Epithelial cell of proximal tubule (primary cell): ENCODE measurements around the gene SNX4. TPM values are rescaled to one million over a fixed set of nuclear protein-coding genes. Genes with fewer than 3 reads are reported as not detected.
A peak's percentile ranks its signal among the peaks of the same experiment; 100 is the strongest.
"Not testable (repeated sequence)": the region's sequence is repeated elsewhere in the genome, so short reads cannot be mapped to it uniquely, and the experiment has no call there.

ENCODE experiments used
- DNase-seq: peaks from one replicate; pipeline ENCODE4 v3.0.0-alpha.2; 2011; ENCODE audit warnings: low read depth
- H3K4me3 ChIP-seq: 2 replicates; pipeline ENCODE4 v1.5.1; 2011; ENCODE audit warnings: low read depth, mild to moderate bottlenecking, low read length
- CTCF ChIP-seq: conservative IDR thresholded peaks from 2 replicates; pipeline ENCODE4 v1.5.1; 2012; ENCODE audit warnings: low read depth, mild to moderate bottlenecking, low read length
- total RNA-seq: library from RNA; depleted of rRNA; stranded (reverse); fragments of >200 nt; gene quantifications from 2 replicates; pipeline ENCODE4 v1.2.3, GENCODE V29; 2015

SNX4 gene
- 22.1 and 26.5 TPM in 2 replicates for total RNA-seq

DNA sequence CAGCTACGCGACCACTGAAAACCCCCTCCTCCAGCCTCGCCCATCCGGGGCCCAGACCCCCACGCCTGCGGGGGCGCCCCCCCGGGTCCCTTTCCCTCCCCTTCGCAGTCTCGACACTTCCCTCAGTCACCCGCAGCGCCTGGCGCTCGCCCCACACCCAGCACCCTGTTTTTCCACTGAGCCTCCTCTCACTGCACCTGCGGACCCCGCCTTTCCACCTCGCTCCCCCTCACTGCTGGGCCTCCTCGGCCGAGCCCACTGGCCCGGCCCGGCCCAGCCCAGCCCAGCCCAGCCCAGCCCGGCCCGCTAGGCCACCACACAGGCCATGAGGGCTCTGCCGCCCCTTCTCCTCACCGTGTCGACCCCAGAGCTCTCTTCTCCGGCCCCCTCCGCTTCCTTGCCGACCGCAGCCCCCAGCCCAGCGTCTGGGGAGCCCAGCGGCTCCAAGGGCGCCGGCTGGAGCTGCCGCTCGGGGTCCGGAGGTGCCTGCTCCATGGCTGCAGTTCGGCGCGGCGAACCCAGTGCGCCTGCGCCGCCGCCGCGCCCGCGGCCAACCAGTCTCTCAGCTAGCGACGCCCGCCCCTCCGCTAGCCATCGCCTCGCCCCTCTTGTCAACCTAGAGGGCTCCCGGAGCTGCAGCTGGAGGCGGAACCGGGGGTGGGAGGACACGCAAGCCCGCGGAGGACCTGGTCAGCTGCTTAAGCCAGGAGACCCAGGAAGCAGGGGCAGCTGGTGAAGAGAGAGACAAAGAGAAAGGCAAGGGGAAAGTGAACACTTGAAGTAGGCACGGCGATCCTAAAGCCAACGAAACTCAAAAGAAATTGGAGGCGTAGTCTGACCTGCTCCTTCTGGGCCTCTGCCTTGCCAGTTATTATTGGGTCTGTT is at the start of gene SNX4:
SNX4 (minus strand) TSS at position 525 of the 885 bp plus-strand sequence; CDS start at position 495, 30 bp downstream.
- peak; percentile 64 for DNase-seq
- peak within 1 kb of the TSS; percentile 84 for H3K4me3 ChIP-seq
- no peak for TF ChIP-seq CTCF

DNA sequence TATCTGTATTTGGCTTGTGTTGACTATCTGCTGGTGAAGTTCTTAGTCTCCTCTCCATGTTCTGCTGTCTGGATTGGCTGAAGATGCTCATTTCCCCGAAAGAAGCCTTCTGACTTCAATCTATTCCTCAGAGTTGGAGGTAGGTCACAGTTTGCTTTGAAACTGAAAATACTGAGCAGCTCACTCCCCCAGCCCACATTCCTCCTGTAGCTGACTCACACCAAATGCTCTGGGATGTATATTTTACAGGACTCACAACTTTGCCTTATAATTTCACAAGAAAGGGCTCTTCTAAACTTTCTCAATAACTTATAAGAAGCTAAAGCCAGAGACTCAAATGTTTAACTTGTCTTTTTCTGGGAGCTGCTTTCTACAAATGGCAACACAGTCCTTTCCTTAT is 36.3 kb upstream of the SNX4 start:
- no peak for TF ChIP-seq CTCF
- H3K4me3 ChIP-seq: no peak overlapping the region
- DNase-seq: no peak

GRCh38 chr3:125552401-125552800 is 32.4 kb upstream of the SNX4 start:
- no peak overlapping the region for H3K4me3 ChIP-seq
- TF ChIP-seq CTCF: no peak
- no peak for DNase-seq

DNA sequence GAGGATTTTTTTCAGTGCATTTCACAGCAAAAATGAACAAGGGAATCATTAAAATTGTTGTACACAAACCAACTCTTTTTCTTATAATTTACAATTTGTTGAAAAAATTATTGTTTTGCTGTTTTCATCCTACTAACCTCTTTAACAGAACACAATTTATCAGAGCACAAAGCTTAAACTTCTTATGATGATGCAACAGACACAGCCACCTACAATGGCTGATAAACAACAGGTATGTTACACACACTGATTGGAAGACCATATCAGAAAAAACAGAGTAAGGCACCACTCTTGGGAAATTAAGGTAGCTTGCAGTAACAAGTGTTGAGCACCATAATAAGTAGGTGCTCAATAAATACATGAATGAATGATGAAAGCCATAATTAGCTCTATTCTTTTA is 8.9 kb upstream of the SNX4 start:
- H3K4me3 ChIP-seq: no peak overlapping the region
- no peak for TF ChIP-seq CTCF
- no peak for DNase-seq

DNA sequence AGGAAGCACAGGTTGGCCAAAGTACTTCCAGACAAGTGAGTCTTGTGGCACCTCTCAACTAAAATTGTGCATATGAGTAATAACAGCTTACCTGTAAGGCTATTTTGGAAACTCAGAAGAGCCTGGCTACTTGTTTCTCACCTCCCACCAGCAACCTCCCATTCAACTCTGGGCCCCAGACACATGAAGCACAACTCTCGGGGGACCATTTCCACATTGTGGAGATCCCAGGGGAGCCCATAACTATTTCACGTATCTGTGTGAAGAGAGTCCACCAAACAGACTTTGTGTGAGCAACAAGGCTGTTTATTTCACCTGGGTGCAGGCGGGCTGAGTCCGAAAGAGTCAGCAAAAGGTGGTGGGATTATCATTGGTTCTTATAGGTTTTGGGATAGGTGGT is 5.2 kb upstream of the SNX4 start:
- no peak for TF ChIP-seq CTCF
- no peak overlapping the region for H3K4me3 ChIP-seq
- DNase-seq: no peak

GRCh38 chr3:125520563-125520919 is 539 bp upstream of the SNX4 start:
- not testable (repeated sequence) for DNase-seq
- H3K4me3 ChIP-seq: peak overlapping the region; percentile 84

DNA sequence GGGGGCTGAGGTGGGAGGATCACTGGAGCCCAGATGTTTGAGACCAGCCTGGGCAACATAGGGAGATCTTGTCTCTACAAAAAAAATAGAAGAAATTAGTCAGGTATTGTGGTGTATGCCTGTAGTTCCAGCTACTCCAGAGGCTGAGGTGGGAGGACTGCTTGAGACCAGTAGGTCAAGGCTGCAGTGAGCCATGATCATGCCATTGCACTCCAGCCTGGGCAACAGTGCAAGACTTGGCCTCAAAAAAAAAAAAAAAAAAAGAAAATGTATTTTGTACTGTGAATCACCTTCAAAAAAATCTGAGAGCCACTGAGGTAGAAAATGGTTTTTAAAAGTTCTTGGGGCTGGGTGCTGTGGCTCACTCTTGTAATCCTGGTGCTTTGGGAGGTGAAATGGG is 4.6 kb downstream of the SNX4 start:
- TF ChIP-seq CTCF: no peak
- no peak overlapping the region for H3K4me3 ChIP-seq
- DNase-seq: no peak
